Embryonic facial prominence (tissue), 1 donor: ENCODE measurements around the gene CMPK1.
"Not testable (repeated sequence)": the region's sequence is repeated elsewhere in the genome, so short reads cannot be mapped to it uniquely, and the experiment has no call there.

Source experiments
- DNase-seq: peaks from one replicate; pipeline ENCODE4 v3.0.0-alpha.2; 2016; ENCODE audit errors: extremely low spot score

CMPK1 gene

GRCh38 chr1:47338249-47339077 is 4.9 kb downstream of the CMPK1 start:
- DNase-seq: no peak

- DNase-seq: no peak
These were observed 6.6 kb downstream of the CMPK1 start for GRCh38 chr1:47340227-47340626.

GRCh38 chr1:47346979-47347378 is 13.4 kb downstream of the CMPK1 start:
- DNase-seq: not testable (repeated sequence)

- DNase-seq: no peak
These were observed 14.1 kb downstream of the CMPK1 start for GRCh38 chr1:47347735-47348134.

- no peak for DNase-seq
These were observed 14.7 kb downstream of the CMPK1 start for GRCh38 chr1:47348246-47348645.

- no peak for DNase-seq
These were observed 17.7 kb downstream of the CMPK1 start for GRCh38 chr1:47351305-47351704.

- no peak for DNase-seq
These were observed 27.8 kb downstream of the CMPK1 start for GRCh38 chr1:47361380-47361779.

GRCh38 chr1:47362828-47363227 is 29.2 kb downstream of the CMPK1 start:
- no peak for DNase-seq

- no peak for DNase-seq
These were observed 34.1 kb downstream of the CMPK1 start for GRCh38 chr1:47367651-47368050.

GRCh38 chr1:47371016-47371517 is 37.5 kb downstream of the CMPK1 start:
- no peak for DNase-seq

GRCh38 chr1:47374501-47374900 is 40.9 kb downstream of the CMPK1 start:
- DNase-seq: no peak

GRCh38 chr1:47378147-47378546 is 44.6 kb downstream of the CMPK1 start:
- no peak for DNase-seq

GRCh38 chr1:47380699-47381098 is 47.1 kb downstream of the CMPK1 start:
- no peak for DNase-seq

- DNase-seq: no peak
These were observed 48.9 kb downstream of the CMPK1 start for GRCh38 chr1:47382399-47382983.

GRCh38 chr1:47384083-47384482 is 50.5 kb downstream of the CMPK1 start:
- no peak for DNase-seq

GRCh38 chr1:47385020-47385419 is 51.4 kb downstream of the CMPK1 start:
- DNase-seq: no peak

GRCh38 chr1:47386268-47386667 is 52.7 kb downstream of the CMPK1 start:
- no peak for DNase-seq

- DNase-seq: peak; percentile 63
These were observed 54.7 kb downstream of the CMPK1 start for GRCh38 chr1:47388030-47388890.

- DNase-seq: no peak
These were observed 55.3 kb downstream of the CMPK1 start for GRCh38 chr1:47388891-47389238.

- DNase-seq: no peak
These were observed 56.1 kb downstream of the CMPK1 start for GRCh38 chr1:47389731-47390130.

GRCh38 chr1:47390843-47391242 is 57.3 kb downstream of the CMPK1 start:
- no peak for DNase-seq

- DNase-seq: no peak
These were observed 59.6 kb downstream of the CMPK1 start for GRCh38 chr1:47393141-47393540.
